Natural killer cell (primary cell): ENCODE results near the gene TUBB2B. TPM values are rescaled to one million over a fixed set of nuclear protein-coding genes. Genes with fewer than 3 reads are reported as not detected.

Experiments used
- ATAC-seq, 3 donors: fragments of 150-1000 bp in 2 of 3; fragments of 200-7000 bp in 1 of 3; cut with Tn5 transposase; 1 replicate in 1 of 3; 2 replicates in 2 of 3; pipeline ENCODE4 v1.10.0; 2021; ENCODE audit warnings: mild to moderate bottlenecking in 2 of 3, moderate library complexity in 2 of 3
- DNase-seq, 2 donors: peaks; one replicate each; pipeline versions ENCODE4 v3.0.0 to v3.0.0-alpha.2; 2013 to 2021; ENCODE audit warnings: mixed read lengths in 1 of 2
- H3K27ac ChIP-seq: one replicate; pipeline ENCODE4 v1.5.1; 2013; ENCODE audit warnings: mild to moderate bottlenecking, low read length
- H3K27me3 ChIP-seq: one replicate; pipeline ENCODE4 v1.6.1; 2013; ENCODE audit warnings: low read length; ENCODE audit not compliant: control insufficient read depth, insufficient read depth
- H3K36me3 ChIP-seq: one replicate; pipeline ENCODE4 v1.6.1; 2013; ENCODE audit warnings: low read length; ENCODE audit not compliant: control insufficient read depth, insufficient read depth
- H3K4me1 ChIP-seq: one replicate; pipeline ENCODE4 v1.6.1; 2013; ENCODE audit warnings: low read length; ENCODE audit not compliant: control insufficient read depth, insufficient read depth
- H3K4me3 ChIP-seq: one replicate; pipeline ENCODE4 v1.5.1; 2013; ENCODE audit warnings: low read length
- H3K9me3 ChIP-seq: one replicate; pipeline ENCODE4 v1.6.1; 2013; ENCODE audit warnings: low read length; ENCODE audit not compliant: control insufficient read depth, insufficient read depth
- H3K27ac Mint-ChIP-seq, 2 donors: one replicate each; pipeline ENCODE4 v1.8.0; 2022; ENCODE audit warnings: mild to moderate bottlenecking in 2 of 2, mixed read lengths in 2 of 2, moderate library complexity in 1 of 2
- H3K27me3 Mint-ChIP-seq, 2 donors: one replicate each; pipeline ENCODE4 v1.8.0; 2022; ENCODE audit warnings: low read depth in 2 of 2, mixed read lengths in 2 of 2
- H3K36me3 Mint-ChIP-seq: one replicate; pipeline ENCODE4 v1.8.0; 2022; ENCODE audit warnings: mixed read lengths
- H3K4me1 Mint-ChIP-seq, 2 donors: one replicate each; pipeline ENCODE4 v1.8.0; 2022; ENCODE audit warnings: mixed read lengths in 2 of 2
- H3K4me3 Mint-ChIP-seq: one replicate; pipeline ENCODE4 v1.8.0; 2022; ENCODE audit warnings: mild to moderate bottlenecking, moderate library complexity, mixed read lengths
- H3K9me3 Mint-ChIP-seq, 2 donors: one replicate each; pipeline ENCODE4 v1.8.0; 2022; ENCODE audit warnings: mixed read lengths in 2 of 2
- CTCF ChIP-seq: fragments of 200-600 bp; IDR thresholded peaks from one replicate; pipeline ENCODE4 v1.8.0; 2022; ENCODE audit warnings: antibody characterized with exemption
- WGBS: methylation state at CpG from one replicate; pipeline ENCODE4 v1.1.7; 2013; ENCODE audit warnings: missing lambda C conversion rate; ENCODE audit not compliant: insufficient coverage; 5-methylcytosine and 5-hydroxymethylcytosine counted together
- intact Hi-C: fragments of 100-400 bp; cut with micrococcal nuclease; formaldehyde crosslinking; loops from one replicate; pipeline ENCODE4 v1.14.2; 2022
- total RNA-seq, 4 donors: library from RNA; stranded (reverse); fragments of 120-200 nt in 1 of 4; gene quantifications; one replicate each; pipeline versions ENCODE4 v1.2.3 to v1.2.4, GENCODE V29; 2013 to 2022

The TUBB2B gene
- total RNA-seq, 3 donors from 2014 or later (not counting 1 experiment from before 2014, with no cell fraction given): 0.66 to 0.75 TPM; not detected in 1

DNA sequence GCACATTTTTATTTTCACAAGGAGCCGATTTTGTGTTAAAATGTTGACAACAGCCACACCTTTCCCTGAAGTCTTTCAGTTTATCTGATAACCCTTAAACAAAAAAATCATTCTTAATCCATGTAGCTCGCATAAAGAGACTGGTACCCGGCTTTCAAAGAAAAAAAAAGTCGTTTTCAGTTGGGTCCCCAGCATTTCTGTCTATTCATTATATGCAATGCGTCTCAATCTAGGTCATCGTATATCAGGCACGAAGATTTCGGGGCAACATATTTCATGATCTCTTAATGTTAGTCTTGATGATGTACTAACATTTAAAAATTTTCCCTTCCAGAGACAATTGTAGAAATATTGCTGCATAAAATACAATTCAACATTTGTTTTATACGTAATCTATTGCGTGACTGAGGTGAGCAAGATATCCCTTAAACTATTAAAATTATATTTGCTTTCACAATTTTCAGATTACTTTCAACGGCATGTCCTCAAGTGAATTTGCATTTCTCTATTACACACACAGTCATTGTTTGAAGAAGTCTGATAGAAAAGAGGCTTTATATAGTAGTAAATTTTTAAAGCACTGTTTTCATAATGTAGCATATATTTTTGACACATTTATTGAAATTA is 2.9 kb upstream of the TUBB2B start:
- Histone ChIP-seq H3K27me3 (peaks cover 79% of the 10 kb centered on the region), H3K36me3 (no peaks in the 10 kb centered on the region), H3K4me3 (no peak overlapping the region), H3K27ac (no peak overlapping the region), H3K9me3 (no peaks in the 10 kb centered on the region), H3K4me1 (peaks cover 53% of the 10 kb centered on the region)
- 36% methylated on average over 10 of the region's 11 CpGs for WGBS
- H3K9me3 Mint-ChIP-seq: no peaks in the 10 kb centered on the region
- no peak for TF ChIP-seq CTCF
- H3K4me1 Mint-ChIP-seq: peaks cover 36 to 56% of the 10 kb centered on the region in 2 donors
- DNase-seq: no peak
- H3K36me3 Mint-ChIP-seq: no peaks in the 10 kb centered on the region
- no peak overlapping the region for H3K27ac Mint-ChIP-seq
- H3K27me3 Mint-ChIP-seq: peaks cover 74 to 79% of the 10 kb centered on the region in 2 donors
- no peak for ATAC-seq
- H3K4me3 Mint-ChIP-seq: peak overlapping the region; percentile 45
- intact Hi-C loops: no loop called here

- H3K9me3 ChIP-seq: no peaks in the 10 kb centered on the region
- Mint-ChIP-seq H3K4me1 (peaks cover 36 to 56% of the 10 kb centered on the region in 2 donors), H3K4me3 (peak overlapping the region; percentile 45), H3K27ac (no peak overlapping the region), H3K36me3 (no peaks in the 10 kb centered on the region), H3K9me3 (no peaks in the 10 kb centered on the region), H3K27me3 (peaks cover 72 to 76% of the 10 kb centered on the region in 2 donors)
- no peak overlapping the region for H3K4me3 ChIP-seq
- peaks cover 79% of the 10 kb centered on the region for H3K27me3 ChIP-seq
- ATAC-seq: peak; percentile 49 to 65 (median 57)
- WGBS: 2% methylated on average over 28 of the region's 28 CpGs
- DNase-seq: peak in 1 of 2 donors; percentile 55
- TF ChIP-seq CTCF: no peak
- no peak overlapping the region for H3K27ac ChIP-seq
- H3K36me3 ChIP-seq: no peaks in the 10 kb centered on the region
- intact Hi-C loops: no loop called here
- H3K4me1 ChIP-seq: peaks cover 53% of the 10 kb centered on the region
Measured at GRCh38 chr6:3229566-3230178, 2.2 kb upstream of the TUBB2B start.

- no peak overlapping the region for H3K27ac ChIP-seq
- DNase-seq: peak; percentile 36 to 63
- no peaks in the 10 kb centered on the region for H3K36me3 Mint-ChIP-seq
- no peaks in the 10 kb centered on the region for H3K9me3 ChIP-seq
- no peak for TF ChIP-seq CTCF
- H3K4me3 Mint-ChIP-seq: peak overlapping the region; percentile 84
- H3K4me3 ChIP-seq: peak overlapping the region; percentile 24
- H3K27me3 ChIP-seq: peaks cover 75% of the 10 kb centered on the region
- intact Hi-C loops: no loop called here
- peak overlapping the region; percentile 44 to 73 for H3K27ac Mint-ChIP-seq
- H3K36me3 ChIP-seq: no peaks in the 10 kb centered on the region
- WGBS: 2% methylated on average over 62 of the region's 62 CpGs
- H3K4me1 Mint-ChIP-seq: peaks cover 36 to 56% of the 10 kb centered on the region in 2 donors
- peaks cover 70 to 76% of the 10 kb centered on the region in 2 donors for H3K27me3 Mint-ChIP-seq
- no peaks in the 10 kb centered on the region for H3K9me3 Mint-ChIP-seq
- peaks cover 53% of the 10 kb centered on the region for H3K4me1 ChIP-seq
- ATAC-seq: peak; percentile 49 to 63 (median 50)
Measured at GRCh38 chr6:3228771-3229565, 1.5 kb upstream of the TUBB2B start.
